Fibroblast of lung (primary cell): ENCODE results near the gene ADH1C. TPM values are rescaled to one million over a fixed set of nuclear protein-coding genes. Genes with fewer than 3 reads are reported as not detected.
A peak's percentile ranks its signal among the peaks of the same experiment; 100 is the strongest.

Source experiments
- DNase-seq, 2 donors: peaks; one replicate each; pipeline versions ENCODE4 v3.0.0 to v3.0.0-alpha.2; 2010; ENCODE audit warnings: low read depth in 2 of 2
- H2AFZ ChIP-seq: 2 replicates; pipeline ENCODE4 v1.5.1; 2012; ENCODE audit warnings: low read length, control low read depth, inconsistent platforms
- H3K27ac ChIP-seq: 2 replicates; pipeline ENCODE4 v1.5.1; 2011; ENCODE audit warnings: low read length, control low read depth; ENCODE audit not compliant: insufficient read depth
- H3K27me3 ChIP-seq: 2 replicates; pipeline ENCODE4 v1.5.1; 2011; ENCODE audit warnings: mild to moderate bottlenecking, low read length; ENCODE audit not compliant: control insufficient read depth, insufficient read depth
- H3K36me3 ChIP-seq: 2 replicates; pipeline ENCODE4 v1.5.1; 2011; ENCODE audit warnings: low read length; ENCODE audit not compliant: control insufficient read depth, insufficient read depth
- H3K4me1 ChIP-seq: 2 replicates; pipeline ENCODE4 v1.5.1; 2011; ENCODE audit warnings: low read length; ENCODE audit not compliant: control insufficient read depth, insufficient read depth; ENCODE audit errors: extremely low read depth
- H3K4me2 ChIP-seq: 2 replicates; pipeline ENCODE4 v1.5.1; 2011; ENCODE audit warnings: low read length, control low read depth; ENCODE audit not compliant: insufficient read depth; ENCODE audit errors: extremely low read depth
- H3K4me3 ChIP-seq, 4 experiments: fragments of 200-600 bp in 1 of 4; sonication (generic) in 1 of 4; replicated peaks in 1 of 4; 2 replicates each; pipeline ENCODE4 v1.5.1; 2011 to 2016; ENCODE audit warnings: low read length in 4 of 4, low read depth in 3 of 4, mild to moderate bottlenecking in 3 of 4, control low read depth in 2 of 4, inconsistent platforms in 1 of 4, mixed read lengths in 1 of 4; ENCODE audit not compliant: insufficient read depth in 1 of 4; ENCODE audit errors: control extremely low read depth in 1 of 4
- H3K79me2 ChIP-seq: 2 replicates; pipeline ENCODE4 v1.5.1; 2012; ENCODE audit warnings: mild to moderate bottlenecking, low read length, inconsistent platforms; ENCODE audit not compliant: control insufficient read depth, insufficient read depth
- H3K9ac ChIP-seq: 2 replicates; pipeline ENCODE4 v1.5.1; 2011; ENCODE audit warnings: mild to moderate bottlenecking, low read length, control low read depth; ENCODE audit not compliant: insufficient read depth
- H3K9me3 ChIP-seq: 2 replicates; pipeline ENCODE4 v1.5.1; 2012; ENCODE audit warnings: low read depth, low read length; ENCODE audit not compliant: control insufficient read depth, insufficient read depth
- H4K20me1 ChIP-seq: 2 replicates; pipeline ENCODE4 v1.5.1; 2011; ENCODE audit warnings: low read length; ENCODE audit not compliant: control insufficient read depth, insufficient read depth; ENCODE audit errors: extremely low read depth
- EZH2 ChIP-seq: IDR thresholded peaks from 2 replicates; pipeline ENCODE4 v1.5.1; 2012; ENCODE audit warnings: low read length, control low read depth, mild to moderate bottlenecking; ENCODE audit errors: missing control alignments
- polyA plus RNA-seq, 2 donors: library from polyadenylated mRNA; depleted of rRNA in 1 of 2; stranded (reverse) in 1 of 2; unstranded in 1 of 2; fragments of >200 nt; gene quantifications; 2 replicates each; pipeline ENCODE4 v1.2.1, GENCODE V29; 2011 to 2012; ENCODE audit warnings: missing spikeins in 1 of 2
- total RNA-seq: library from RNA; depleted of rRNA; stranded (reverse); fragments of >200 nt; gene quantifications from 2 replicates; pipeline ENCODE4 v1.2.1, GENCODE V29; 2014
- TF ChIP-seq, protein P1 (sequence below), 2 donors: IDR thresholded peaks in 1 of 2; conservative IDR thresholded peaks in 1 of 2; 1 replicate in 1 of 2; 2 replicates in 1 of 2; pipeline ENCODE4 v1.5.1; 2011 to 2012; ENCODE audit warnings: low read length in 2 of 2, control low read depth in 1 of 2, inconsistent platforms in 1 of 2, low read depth in 1 of 2, mild to moderate bottlenecking in 1 of 2

The ADH1C gene
- total and polyA plus RNA-seq, 2 donors (not counting 1 experiment from before 2014, with no cell fraction given): 0.83 to 1.2 TPM

DNA sequence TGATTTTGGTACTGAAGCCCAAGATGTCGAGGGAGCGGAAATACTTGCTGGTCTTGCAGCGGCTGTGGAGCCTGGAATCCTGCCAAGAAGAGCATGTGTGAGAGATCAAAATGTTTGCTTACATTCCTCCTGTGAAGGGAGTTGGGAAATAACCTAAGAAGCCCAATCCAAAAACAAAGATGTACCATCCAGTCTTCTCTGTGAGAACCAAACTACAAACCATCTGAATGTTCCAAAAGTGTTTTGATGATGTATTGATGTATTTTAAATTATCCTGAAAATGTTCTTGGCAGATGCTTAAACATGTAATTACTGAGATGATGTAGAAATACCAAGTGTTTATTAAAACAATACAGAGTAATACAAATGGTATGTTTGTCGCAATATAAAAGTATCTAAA lies 51.6 kb downstream of the ADH1C start:
- no peaks in the 10 kb centered on the region for H4K20me1 ChIP-seq
- no peaks in the 10 kb centered on the region for H3K27me3 ChIP-seq
- peak overlapping the region; percentile 62 for H3K27ac ChIP-seq
- TF ChIP-seq, protein P1, sequence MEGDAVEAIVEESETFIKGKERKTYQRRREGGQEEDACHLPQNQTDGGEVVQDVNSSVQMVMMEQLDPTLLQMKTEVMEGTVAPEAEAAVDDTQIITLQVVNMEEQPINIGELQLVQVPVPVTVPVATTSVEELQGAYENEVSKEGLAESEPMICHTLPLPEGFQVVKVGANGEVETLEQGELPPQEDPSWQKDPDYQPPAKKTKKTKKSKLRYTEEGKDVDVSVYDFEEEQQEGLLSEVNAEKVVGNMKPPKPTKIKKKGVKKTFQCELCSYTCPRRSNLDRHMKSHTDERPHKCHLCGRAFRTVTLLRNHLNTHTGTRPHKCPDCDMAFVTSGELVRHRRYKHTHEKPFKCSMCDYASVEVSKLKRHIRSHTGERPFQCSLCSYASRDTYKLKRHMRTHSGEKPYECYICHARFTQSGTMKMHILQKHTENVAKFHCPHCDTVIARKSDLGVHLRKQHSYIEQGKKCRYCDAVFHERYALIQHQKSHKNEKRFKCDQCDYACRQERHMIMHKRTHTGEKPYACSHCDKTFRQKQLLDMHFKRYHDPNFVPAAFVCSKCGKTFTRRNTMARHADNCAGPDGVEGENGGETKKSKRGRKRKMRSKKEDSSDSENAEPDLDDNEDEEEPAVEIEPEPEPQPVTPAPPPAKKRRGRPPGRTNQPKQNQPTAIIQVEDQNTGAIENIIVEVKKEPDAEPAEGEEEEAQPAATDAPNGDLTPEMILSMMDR (conservative IDR thresholded peaks at IDR 0.05 in 1 of 2, IDR thresholded peaks at IDR 0.05 in 1 of 2; ENCODE audit: low read depth in 1 of 2, low read length in 2 of 2): no peak
- no peak for TF ChIP-seq EZH2
- H3K9ac ChIP-seq: no peak overlapping the region
- no peaks in the 10 kb centered on the region for H3K9me3 ChIP-seq
- DNase-seq: peak; percentile 80 to 100
- no peak overlapping the region for H3K4me3 ChIP-seq
- H3K4me1 ChIP-seq: peaks cover 5% of the 10 kb centered on the region
- peak overlapping the region; percentile 83 for H3K4me2 ChIP-seq
- no peaks in the 10 kb centered on the region for H3K79me2 ChIP-seq
- H2AFZ ChIP-seq: no peak overlapping the region
- no peaks in the 10 kb centered on the region for H3K36me3 ChIP-seq

GRCh38 chr4:99293357-99293756 lies 59.2 kb downstream of the ADH1C start:
- Histone ChIP-seq H3K27me3 (no peaks in the 10 kb centered on the region), H3K36me3 (no peaks in the 10 kb centered on the region), H3K27ac (no peak overlapping the region), H2AFZ (no peak overlapping the region), H3K4me1 (no peaks in the 10 kb centered on the region), H3K4me2 (no peak overlapping the region), H3K9me3 (no peaks in the 10 kb centered on the region), H3K4me3 (no peak overlapping the region), H4K20me1 (no peaks in the 10 kb centered on the region), H3K9ac (no peak overlapping the region), H3K79me2 (no peaks in the 10 kb centered on the region)
- TF ChIP-seq EZH2: no peak
- TF ChIP-seq, protein P1 (conservative IDR thresholded peaks at IDR 0.05 in 1 of 2, IDR thresholded peaks at IDR 0.05 in 1 of 2; ENCODE audit: low read depth in 1 of 2, low read length in 2 of 2): no peak
- DNase-seq: no peak

GRCh38 chr4:99290848-99291786 lies 61.4 kb downstream of the ADH1C start, which contains the start of gene ADH1A:
TSS of gene ADH1A (minus strand) at chr4:99290985. CDS start at chr4:99290914, 71 bp downstream.
- H3K27me3 ChIP-seq: no peaks in the 10 kb centered on the region
- DNase-seq: no peak
- no peak within 1 kb of the TSS for H3K4me2 ChIP-seq
- no peaks in the 10 kb centered on the region for H3K9me3 ChIP-seq
- no peak within 1 kb of the TSS for H2AFZ ChIP-seq
- H3K9ac ChIP-seq: no peak within 1 kb of the TSS
- no peaks in the 10 kb centered on the region for H4K20me1 ChIP-seq
- H3K4me3 ChIP-seq: no peak within 1 kb of the TSS
- TF ChIP-seq, protein P1 (conservative IDR thresholded peaks at IDR 0.05 in 1 of 2, IDR thresholded peaks at IDR 0.05 in 1 of 2; ENCODE audit: low read depth in 1 of 2, low read length in 2 of 2): no peak
- TF ChIP-seq EZH2: no peak
- H3K4me1 ChIP-seq: no peaks in the 10 kb centered on the region
- no peak within 1 kb of the TSS for H3K27ac ChIP-seq
- no peaks in the 10 kb centered on the region for H3K79me2 ChIP-seq
- H3K36me3 ChIP-seq: no peaks in the 10 kb centered on the region
